ENCODE measurements around the gene LGALS3.

Gene LGALS3

GRCh38 chr14:55191203-55192053 is 62.4 kb downstream of the LGALS3 start, which contains the start of gene DLGAP5:
DLGAP5 (minus strand) TSS chr14:55191585; CDS start chr14:55189179, 2,406 bp downstream.
- no peaks in the 10 kb centered on the region for H3K9me2 ChIP-seq (replicated peaks; ENCODE audit: insufficient read depth, low read length)
- H3K4me2 ChIP-seq (ENCODE audit: low read depth, low read length, poor library complexity, severe bottlenecking): peak within 1 kb of the TSS; percentile 78
- H3K36me3 ChIP-seq (ENCODE audit: low read length): peaks cover 16% of the 10 kb centered on the region; the same call in 1 of the 2 replicates
- H3K9me3 ChIP-seq (ENCODE audit: insufficient read depth, low read length): no peaks in the 10 kb centered on the region
- 0 out of 2 replicates have a peak, but pooled peaks cover 10% of the 10 kb centered on the region for H4K20me1 ChIP-seq (ENCODE audit: low read depth, low read length)
- 0 out of 2 replicates have a peak, but pooled peaks cover 3% of the 10 kb centered on the region for H3F3A ChIP-seq (ENCODE audit: insufficient read depth)
- H2AFZ ChIP-seq (ENCODE audit: low read depth, low read length, severe bottlenecking): peak within 1 kb of the TSS; percentile 80
- H3K27me3 ChIP-seq (ENCODE audit: low read length): no peaks in the 10 kb centered on the region
- H3K27ac ChIP-seq (ENCODE audit: low read depth, low read length): peak within 1 kb of the TSS; percentile 70
- TF ChIP-seq EZH2phosphoT487 (conservative IDR thresholded peaks at IDR 0.05; ENCODE audit: low read length): no peak
- no peak for TF ChIP-seq CTCF (IDR thresholded peaks at IDR 0.05; ENCODE audit: insufficient read depth, low read length, poor library complexity, severe bottlenecking)
- peak within 1 kb of the TSS; percentile 78 for H3K9ac ChIP-seq (ENCODE audit: low read length)
- H3K4me3 ChIP-seq (ENCODE audit: insufficient read depth, low read length, poor library complexity, severe bottlenecking): peak within 1 kb of the TSS; percentile 71
- H3K79me2 ChIP-seq (ENCODE audit: insufficient read depth, low read length): peaks cover 47% of the 10 kb centered on the region

GRCh38 chr14:55192054-55192621 is 63.1 kb downstream of the LGALS3 start:
- peak overlapping the region; percentile 73 for H2AFZ ChIP-seq (ENCODE audit: low read depth, low read length, severe bottlenecking)
- H3K27ac ChIP-seq (ENCODE audit: low read depth, low read length): peak overlapping the region; percentile 20; the same call in 1 of the 2 replicates
- TF ChIP-seq CTCF (IDR thresholded peaks at IDR 0.05; ENCODE audit: insufficient read depth, low read length, poor library complexity, severe bottlenecking): no peak
- TF ChIP-seq EZH2phosphoT487 (conservative IDR thresholded peaks at IDR 0.05; ENCODE audit: low read length): no peak
- H3K27me3 ChIP-seq (ENCODE audit: low read length): no peaks in the 10 kb centered on the region
- H3K4me3 ChIP-seq (ENCODE audit: insufficient read depth, low read length, poor library complexity, severe bottlenecking): peak overlapping the region; percentile 71
- no peaks in the 10 kb centered on the region for H3K9me2 ChIP-seq (replicated peaks; ENCODE audit: insufficient read depth, low read length)
- H4K20me1 ChIP-seq (ENCODE audit: low read depth, low read length): 0 out of 2 replicates have a peak, but pooled peaks cover 10% of the 10 kb centered on the region
- H3F3A ChIP-seq (ENCODE audit: insufficient read depth): 0 out of 2 replicates have a peak, but pooled peaks cover 3% of the 10 kb centered on the region
- H3K9me3 ChIP-seq (ENCODE audit: insufficient read depth, low read length): no peaks in the 10 kb centered on the region
- peaks cover 40% of the 10 kb centered on the region for H3K79me2 ChIP-seq (ENCODE audit: insufficient read depth, low read length)
- H3K4me2 ChIP-seq (ENCODE audit: low read depth, low read length, poor library complexity, severe bottlenecking): peak overlapping the region; percentile 58
- H3K36me3 ChIP-seq (ENCODE audit: low read length): peaks cover 16% of the 10 kb centered on the region; the same call in 1 of the 2 replicates
- H3K9ac ChIP-seq (ENCODE audit: low read length): peak overlapping the region; percentile 78

- Histone ChIP-seq H3K36me3 (ENCODE audit: low read length) (no peaks in the 10 kb centered on the region), H3K4me2 (ENCODE audit: low read depth, low read length, poor library complexity, severe bottlenecking) (no peak overlapping the region), H3K4me3 (ENCODE audit: insufficient read depth, low read length, poor library complexity, severe bottlenecking) (no peak overlapping the region), H3K9me3 (ENCODE audit: insufficient read depth, low read length) (no peaks in the 10 kb centered on the region), H4K20me1 (ENCODE audit: low read depth, low read length) (no peaks in the 10 kb centered on the region), H3K27me3 (ENCODE audit: low read length) (no peaks in the 10 kb centered on the region), H3K9ac (ENCODE audit: low read length) (no peak overlapping the region), H3K79me2 (ENCODE audit: insufficient read depth, low read length) (peaks cover 15% of the 10 kb centered on the region), H3K9me2 (replicated peaks; ENCODE audit: insufficient read depth, low read length) (no peaks in the 10 kb centered on the region), H3F3A (ENCODE audit: insufficient read depth) (no peaks in the 10 kb centered on the region), H3K27ac (ENCODE audit: low read depth, low read length) (no peak overlapping the region), H2AFZ (ENCODE audit: low read depth, low read length, severe bottlenecking) (no peak overlapping the region)
- TF ChIP-seq CTCF (IDR thresholded peaks at IDR 0.05; ENCODE audit: insufficient read depth, low read length, poor library complexity, severe bottlenecking): no peak
- no peak for TF ChIP-seq EZH2phosphoT487 (conservative IDR thresholded peaks at IDR 0.05; ENCODE audit: low read length)
Observed at GRCh38 chr14:55194656-55195355, 65.8 kb downstream of the LGALS3 start.

Data from SU-DHL-6 (cell line).